B cell (primary cell): Measurements from ENCODE around the gene FAM237A. TPM values are rescaled to one million over a fixed set of nuclear protein-coding genes. Genes with fewer than 3 reads are reported as not detected.

Experiments
- ATAC-seq: fragments of 200-7000 bp; cut with Tn5 transposase; one replicate; pipeline ENCODE4 v1.10.0; 2021; ENCODE audit warnings: low read depth, mild to moderate bottlenecking, moderate number of reproducible peaks, moderate library complexity
- CTCF ChIA-PET: fragments of 350-600 bp; sonication (Branson Sonifier 250); formaldehyde crosslinking; loops from one replicate; lab custom pipeline; 2021; ENCODE audit warnings: antibody characterized with exemption, inconsistent platforms; lab: Charles Lee
- POLR2A ChIA-PET: fragments of 350-600 bp; sonication (Branson Sonifier 250); formaldehyde crosslinking; loops from one replicate; lab custom pipeline; 2021; ENCODE audit warnings: antibody characterized with exemption; lab: Charles Lee
- DNase-seq: peaks from one replicate; pipeline ENCODE4 v3.0.0; 2013
- H2AFZ ChIP-seq: 2 replicates; pipeline ENCODE4 v1.6.1; 2012; ENCODE audit warnings: mild to moderate bottlenecking, low read depth, low read length; ENCODE audit not compliant: insufficient read depth, poor library complexity, severe bottlenecking
- H3K27ac ChIP-seq, 2 donors: 1 replicate in 1 of 2; 2 replicates in 1 of 2; pipeline ENCODE4 v1.5.1; 2012 to 2013; ENCODE audit warnings: low read length in 2 of 2, mild to moderate bottlenecking in 2 of 2, moderate library complexity in 1 of 2
- H3K27me3 ChIP-seq, 4 experiments: fragments of 200-600 bp in 1 of 4; sonication (generic) in 1 of 4; replicated peaks in 1 of 4; 1 replicate in 2 of 4; 2 replicates in 2 of 4; pipeline versions ENCODE4 v1.6.1 to v1.7.0; 2013 to 2016; ENCODE audit warnings: low read length in 3 of 4, mild to moderate bottlenecking in 2 of 4, mixed read lengths in 1 of 4, moderate library complexity in 1 of 4; ENCODE audit not compliant: insufficient read depth in 4 of 4, control insufficient read depth in 3 of 4; ENCODE audit errors: control extremely low read depth in 1 of 4
- H3K36me3 ChIP-seq, 2 experiments: replicated peaks in 1 of 2; 1 replicate in 1 of 2; 2 replicates in 1 of 2; pipeline versions ENCODE4 v1.6.1 to v1.7.1; 2013; ENCODE audit warnings: low read length in 1 of 2; ENCODE audit not compliant: insufficient read depth in 2 of 2, control insufficient read depth in 1 of 2; ENCODE audit errors: control extremely low read depth in 1 of 2, extremely low read depth in 1 of 2
- H3K4me1 ChIP-seq, 2 donors: fragments of 200-600 bp in 1 of 2; sonication (generic) in 1 of 2; 1 replicate in 1 of 2; 2 replicates in 1 of 2; pipeline versions ENCODE4 v1.5.1 to v1.6.1; 2013 to 2017; ENCODE audit warnings: low read length in 2 of 2; ENCODE audit not compliant: control insufficient read depth in 2 of 2, insufficient read depth in 2 of 2
- H3K4me2 ChIP-seq: replicated peaks from 2 replicates; pipeline ENCODE3; 2012; ENCODE audit warnings: mild to moderate bottlenecking, low read depth, low read length; ENCODE audit not compliant: poor library complexity, severe bottlenecking
- H3K4me3 ChIP-seq, 5 experiments: fragments of 200-600 bp in 1 of 5; sonication (generic) in 1 of 5; 1 replicate in 3 of 5; 2 replicates in 2 of 5; pipeline versions ENCODE4 v1.5.1 to v1.7.0; 2011 to 2016; ENCODE audit warnings: low read length in 4 of 5, mild to moderate bottlenecking in 4 of 5, low read depth in 2 of 5, control low read depth in 1 of 5, moderate library complexity in 1 of 5; ENCODE audit not compliant: insufficient read depth in 1 of 5; ENCODE audit errors: control extremely low read depth in 1 of 5, extremely low read depth in 1 of 5
- H3K79me2 ChIP-seq: fragments of 200-600 bp; sonication (generic); one replicate; pipeline ENCODE4 v1.6.0; 2016; ENCODE audit warnings: low read length; ENCODE audit not compliant: control insufficient read depth, insufficient read depth
- H3K9ac ChIP-seq: fragments of 200-600 bp; sonication (generic); 2 replicates; pipeline ENCODE4 v1.6.1; 2017; ENCODE audit warnings: mild to moderate bottlenecking, low read length, moderate library complexity
- H3K9me3 ChIP-seq, 3 donors: one replicate each; pipeline versions ENCODE4 v1.6.1 to v1.7.1; 2013; ENCODE audit warnings: low read length in 2 of 3; ENCODE audit not compliant: control insufficient read depth in 2 of 3, insufficient read depth in 1 of 3; ENCODE audit errors: control extremely low read depth in 1 of 3
- H4K20me1 ChIP-seq: 2 replicates; pipeline ENCODE4 v1.6.0; 2012; ENCODE audit warnings: mild to moderate bottlenecking, low read length; ENCODE audit not compliant: insufficient read depth, control insufficient read depth, poor library complexity, severe bottlenecking
- H3K27ac Mint-ChIP-seq: one replicate; pipeline ENCODE4 v1.8.0; 2021; ENCODE audit warnings: mixed read lengths
- H3K27me3 Mint-ChIP-seq: one replicate; pipeline ENCODE4 v1.8.0; 2021; ENCODE audit warnings: mixed read lengths
- H3K4me1 Mint-ChIP-seq: one replicate; pipeline ENCODE4 v1.8.0; 2021; ENCODE audit warnings: mixed read lengths
- H3K4me3 Mint-ChIP-seq: one replicate; pipeline ENCODE4 v1.8.0; 2021; ENCODE audit warnings: mixed read lengths
- H3K9me3 Mint-ChIP-seq: one replicate; pipeline ENCODE4 v1.8.0; 2022; ENCODE audit warnings: mixed read lengths; ENCODE audit not compliant: insufficient read depth
- CTCF ChIP-seq: fragments of 200-600 bp; IDR thresholded peaks from one replicate; pipeline ENCODE4 v1.8.0; 2022; ENCODE audit warnings: antibody characterized with exemption, mild to moderate bottlenecking
- EZH2 ChIP-seq: IDR thresholded peaks from 2 replicates; pipeline ENCODE4 v1.6.1; 2012; ENCODE audit warnings: borderline replicate concordance, low read depth, mild to moderate bottlenecking, moderate library complexity, low read length; ENCODE audit not compliant: insufficient read depth, poor library complexity, severe bottlenecking
- WGBS: methylation state at CpG from one replicate; pipeline ENCODE4 v1.1.5; 2013; ENCODE audit warnings: missing lambda C conversion rate; ENCODE audit not compliant: insufficient coverage; 5-methylcytosine and 5-hydroxymethylcytosine counted together
- intact Hi-C: fragments of 100-400 bp; cut with micrococcal nuclease; formaldehyde crosslinking; loops from one replicate; pipeline ENCODE4 v1.10.0; 2022
- polyA plus RNA-seq: library from polyadenylated mRNA; depleted of rRNA; stranded (reverse); fragments of >200 nt; gene quantifications from 2 replicates; pipeline ENCODE4 v1.2.3, GENCODE V29; 2012
- total RNA-seq, 2 donors: library from RNA; stranded (reverse); fragments of 120-200 nt in 1 of 2; gene quantifications; 1 replicate in 1 of 2; 2 replicates in 1 of 2; pipeline versions ENCODE4 v1.2.3 to v1.2.4, GENCODE V29; 2013 to 2022

The FAM237A gene
- total and polyA plus RNA-seq, 2 donors (not counting 1 experiment from before 2014, with no cell fraction given) = not detected

GRCh38 chr2:206615417-206616089, 26.7 kb upstream of the FAM237A start:
- H3K27ac ChIP-seq = no peak overlapping the region
- no peak overlapping the region for H3K4me2 ChIP-seq
- H2AFZ ChIP-seq = no peak overlapping the region
- 100% methylated on average over 2 of the region's 7 CpGs for WGBS
- H3K36me3 ChIP-seq = no peaks in the 10 kb centered on the region
- no peaks in the 10 kb centered on the region for H3K9me3 ChIP-seq
- no peak overlapping the region for H3K4me3 ChIP-seq
- Mint-ChIP-seq H3K4me3 (no peak overlapping the region), H3K27me3 (no peaks in the 10 kb centered on the region), H3K4me1 (no peaks in the 10 kb centered on the region), H3K27ac (no peak overlapping the region), H3K9me3 (no peaks in the 10 kb centered on the region)
- no peak overlapping the region for H3K9ac ChIP-seq
- CTCF ChIA-PET = no interaction called here
- H3K4me1 ChIP-seq = no peaks in the 10 kb centered on the region
- TF ChIP-seq CTCF = no peak
- TF ChIP-seq EZH2 = no peak
- POLR2A ChIA-PET = no interaction called here
- H4K20me1 ChIP-seq = no peaks in the 10 kb centered on the region
- intact Hi-C loops = no loop called here
- H3K27me3 ChIP-seq = no peaks in the 10 kb centered on the region
- ATAC-seq (no peak), DNase-seq (no peak)
- no peaks in the 10 kb centered on the region for H3K79me2 ChIP-seq

GRCh38 chr2:206616151-206616550, 26.1 kb upstream of the FAM237A start:
- no peaks in the 10 kb centered on the region for H3K36me3 ChIP-seq
- no peak for TF ChIP-seq CTCF
- no peak for TF ChIP-seq EZH2
- H4K20me1 ChIP-seq = no peaks in the 10 kb centered on the region
- no peak overlapping the region for H3K9ac ChIP-seq
- Mint-ChIP-seq H3K4me3 (no peak overlapping the region), H3K27me3 (no peaks in the 10 kb centered on the region), H3K4me1 (no peaks in the 10 kb centered on the region), H3K27ac (no peak overlapping the region), H3K9me3 (no peaks in the 10 kb centered on the region)
- 100% methylated on average over 1 of the region's 2 CpGs for WGBS
- intact Hi-C loops = no loop called here
- no peak overlapping the region for H2AFZ ChIP-seq
- H3K4me1 ChIP-seq = no peaks in the 10 kb centered on the region
- no peak for DNase-seq
- H3K27me3 ChIP-seq = no peaks in the 10 kb centered on the region
- no peak overlapping the region for H3K4me3 ChIP-seq
- ChIA-PET CTCF (no interaction called here), POLR2A (no interaction called here)
- H3K9me3 ChIP-seq = no peaks in the 10 kb centered on the region
- no peak overlapping the region for H3K4me2 ChIP-seq
- no peak for ATAC-seq
- no peak overlapping the region for H3K27ac ChIP-seq
- no peaks in the 10 kb centered on the region for H3K79me2 ChIP-seq
